CD4-positive, alpha-beta memory T cell (primary cell): Measurements from ENCODE around the gene NUDT19. TPM values are rescaled to one million over a fixed set of nuclear protein-coding genes. Genes with fewer than 3 reads are reported as not detected.

Experiments used
- CTCF ChIA-PET: fragments of 350-600 bp; sonication (Branson Sonifier 250); formaldehyde crosslinking; loops from one replicate; lab custom pipeline; 2021; ENCODE audit warnings: inconsistent platforms; ENCODE audit not compliant: partially characterized antibody; lab: Charles Lee
- POLR2A ChIA-PET: fragments of 350-600 bp; sonication (Branson Sonifier 250); formaldehyde crosslinking; loops from one replicate; lab custom pipeline; 2021; ENCODE audit not compliant: partially characterized antibody; lab: Charles Lee
- DNase-seq, 5 donors: peaks; one replicate each; pipeline versions ENCODE4 v3.0.0 to v3.0.0-alpha.2; 2020 to 2022; ENCODE audit warnings: mixed read lengths in 1 of 5
- H3K27ac ChIP-seq: one replicate; pipeline ENCODE4 v1.7.0; 2013; ENCODE audit warnings: low read depth, low read length
- H3K27me3 ChIP-seq: 2 replicates; pipeline ENCODE4 v1.7.0; 2013; ENCODE audit warnings: mild to moderate bottlenecking, low read length, moderate library complexity; ENCODE audit not compliant: insufficient read depth
- H3K36me3 ChIP-seq: 2 replicates; pipeline ENCODE4 v1.7.0; 2013; ENCODE audit warnings: mild to moderate bottlenecking, low read length, moderate library complexity; ENCODE audit not compliant: insufficient read depth
- H3K4me1 ChIP-seq: 2 replicates; pipeline ENCODE4 v1.7.0; 2013; ENCODE audit warnings: mild to moderate bottlenecking, low read length, moderate library complexity; ENCODE audit not compliant: insufficient read depth
- H3K4me3 ChIP-seq, 2 donors: one replicate each; pipeline ENCODE4 v1.7.0; 2013; ENCODE audit warnings: low read length in 2 of 2, mild to moderate bottlenecking in 1 of 2
- H3K9me3 ChIP-seq, 2 donors: one replicate each; pipeline ENCODE4 v1.7.0; 2013; ENCODE audit warnings: low read length in 2 of 2, control low read depth in 1 of 2; ENCODE audit not compliant: control insufficient read depth in 1 of 2
- H3K27ac Mint-ChIP-seq, 7 donors: one replicate each; pipeline ENCODE4 v1.8.0; 2020 to 2021; ENCODE audit warnings: mixed read lengths in 7 of 7, mild to moderate bottlenecking in 6 of 7, inconsistent platforms in 3 of 7, moderate library complexity in 3 of 7
- H3K27me3 Mint-ChIP-seq, 2 donors: one replicate each; pipeline ENCODE4 v1.8.0; 2020 to 2021; ENCODE audit warnings: mixed read lengths in 2 of 2
- H3K36me3 Mint-ChIP-seq, 2 donors: one replicate each; pipeline ENCODE4 v1.8.0; 2020 to 2021; ENCODE audit warnings: mixed read lengths in 2 of 2, inconsistent platforms in 1 of 2, mild to moderate bottlenecking in 1 of 2
- H3K4me1 Mint-ChIP-seq, 4 donors: one replicate each; pipeline ENCODE4 v1.8.0; 2020 to 2021; ENCODE audit warnings: mixed read lengths in 4 of 4, mild to moderate bottlenecking in 1 of 4
- H3K4me3 Mint-ChIP-seq, 8 donors: one replicate each; pipeline ENCODE4 v1.8.0; 2020 to 2021; ENCODE audit warnings: mixed read lengths in 8 of 8, mild to moderate bottlenecking in 7 of 8, moderate library complexity in 6 of 8, inconsistent platforms in 3 of 8
- H3K9me3 Mint-ChIP-seq, 8 donors: one replicate each; pipeline ENCODE4 v1.8.0; 2020 to 2021; ENCODE audit warnings: mixed read lengths in 8 of 8, mild to moderate bottlenecking in 5 of 8, inconsistent platforms in 3 of 8, moderate library complexity in 1 of 8
- intact Hi-C: fragments of 100-400 bp; cut with micrococcal nuclease; formaldehyde crosslinking; loops from one replicate; pipeline ENCODE4 v1.15.1; 2023
- polyA plus RNA-seq, 2 donors: library from polyadenylated mRNA; unstranded; fragments of 300-500 nt; fragmentation: Illumina TruSeq; gene quantifications; one replicate each; pipeline ENCODE4 v1.2.3, GENCODE V29; 2021
- total RNA-seq, 2 experiments: library from RNA; stranded (reverse); gene quantifications; one replicate each; pipeline ENCODE4 v1.2.3, GENCODE V29; 2021

NUDT19 gene
- total and polyA plus RNA-seq, 4 experiments from 2014 or later: 2.0 to 10.6 (median 8.0) TPM

- Mint-ChIP-seq H3K27me3 (peaks cover 6 to 7% of the 10 kb centered on the region in 2 donors), H3K4me3 (peak overlapping the region; percentile 86 to 98 (median 96)), H3K27ac (peak overlapping the region; percentile 62 to 95 (median 91)), H3K9me3 (no peaks in the 10 kb centered on the region), H3K4me1 (peaks cover 28 to 60% (median 42%) of the 10 kb centered on the region in 4 donors), H3K36me3 (peaks cover 0 to 11% of the 10 kb centered on the region in 2 donors)
- ChIA-PET CTCF (interaction anchor here (0.7 to 0.9 kb wide), 3 partner anchors 17 to 129 kb away, joined by 3 to 4 read pairs (median 3); partner anchors contain the start of gene NUDT19), POLR2A (interaction anchor here (0.9 to 6.2 kb wide), 9 partner anchors 9 to 297 kb away, joined by 3 to 73 read pairs (median 6); partner anchors contain the start of genes CEP89, FAAP24, NUDT19 and PDCD5)
- intact Hi-C loops: loop anchor here (2.0 kb wide), 3 partner anchors 32 to 502 kb away; partner anchors contain the start of gene GPATCH1
- H3K36me3 ChIP-seq: no peaks in the 10 kb centered on the region
- peak overlapping the region; percentile 68 for H3K27ac ChIP-seq
- peaks cover 52% of the 10 kb centered on the region for H3K4me1 ChIP-seq
- peak overlapping the region; percentile 75 to 78 for H3K4me3 ChIP-seq
- peak in 1 of 5 donors; percentile 50 for DNase-seq
- H3K27me3 ChIP-seq: no peaks in the 10 kb centered on the region
- no peaks in the 10 kb centered on the region for H3K9me3 ChIP-seq
Measured at GRCh38 chr19:32674153-32674930, 17.3 kb upstream of the NUDT19 start.

- Mint-ChIP-seq H3K27ac (peak within 1 kb of the TSS; percentile 77 to 95 (median 91)), H3K36me3 (peaks cover 0 to 11% of the 10 kb centered on the region in 2 donors), H3K27me3 (peaks cover 6 to 7% of the 10 kb centered on the region in 2 donors), H3K9me3 (no peaks in the 10 kb centered on the region), H3K4me1 (peaks cover 22 to 52% (median 35%) of the 10 kb centered on the region in 4 donors), H3K4me3 (peak within 1 kb of the TSS; percentile 91 to 98 (median 96))
- DNase-seq: peak; percentile 97 to 99 (median 98)
- H3K9me3 ChIP-seq: no peaks in the 10 kb centered on the region
- no peaks in the 10 kb centered on the region for H3K36me3 ChIP-seq
- H3K4me1 ChIP-seq: peaks cover 45% of the 10 kb centered on the region
- H3K4me3 ChIP-seq: peak within 1 kb of the TSS; percentile 75 to 81
- ChIA-PET POLR2A (interaction anchor here (0.9 to 6.2 kb wide), 10 partner anchors 10 to 296 kb away, joined by 3 to 73 read pairs (median 6); partner anchors contain the start of genes CEP89, FAAP24, NUDT19 and PDCD5), CTCF (interaction anchor here (0.7 to 1.8 kb wide), 4 partner anchors 16 to 147 kb away, joined by 3 to 5 read pairs (median 4); partner anchors contain the start of gene NUDT19)
- H3K27ac ChIP-seq: peak within 1 kb of the TSS; percentile 68
- intact Hi-C loops: loop anchor here (1.0 to 2.0 kb wide), 8 partner anchors 16 to 502 kb away; partner anchors contain the start of genes DPY19L3, FAAP24, GPATCH1 and NUDT19
- no peaks in the 10 kb centered on the region for H3K27me3 ChIP-seq
Measured at GRCh38 chr19:32674931-32675719, 16.5 kb upstream of the NUDT19 start, which contains the start of gene ANKRD27. Gene ANKRD27 (minus strand): TSS chr19:32675180. CDS start chr19:32659015, 16,165 bp downstream.

- Histone ChIP-seq H3K4me1 (peaks cover 43% of the 10 kb centered on the region), H3K27ac (peak within 1 kb of the TSS; percentile 68), H3K9me3 (no peaks in the 10 kb centered on the region), H3K4me3 (peak within 1 kb of the TSS; percentile 75 to 81), H3K36me3 (no peaks in the 10 kb centered on the region), H3K27me3 (no peaks in the 10 kb centered on the region)
- peaks cover 6 to 7% of the 10 kb centered on the region in 2 donors for H3K27me3 Mint-ChIP-seq
- CTCF ChIA-PET: interaction anchor here (0.9 to 1.8 kb wide), 5 partner anchors 15 to 146 kb away, joined by 3 to 5 read pairs (median 3); no protein-coding TSS in a partner anchor
- intact Hi-C loops: loop anchor here (1.0 to 2.0 kb wide), 8 partner anchors 16 to 501 kb away; partner anchors contain the start of genes DPY19L3, FAAP24, GPATCH1 and NUDT19
- H3K27ac Mint-ChIP-seq: peak within 1 kb of the TSS; percentile 77 to 88 (median 87)
- peaks cover 20 to 49% (median 32%) of the 10 kb centered on the region in 4 donors for H3K4me1 Mint-ChIP-seq
- peaks cover 0 to 11% of the 10 kb centered on the region in 2 donors for H3K36me3 Mint-ChIP-seq
- POLR2A ChIA-PET: interaction anchor here (0.9 to 6.2 kb wide), 10 partner anchors 11 to 296 kb away, joined by 3 to 73 read pairs (median 6); partner anchors contain the start of genes CEP89, FAAP24, NUDT19 and PDCD5
- no peaks in the 10 kb centered on the region for H3K9me3 Mint-ChIP-seq
- DNase-seq: peak; percentile 56 to 73 (median 61)
- H3K4me3 Mint-ChIP-seq: peak within 1 kb of the TSS; percentile 88 to 96 (median 92)
Measured at GRCh38 chr19:32675720-32676185, 15.9 kb upstream of the NUDT19 start, which contains the start of gene RGS9BP. Gene RGS9BP (plus strand): TSS chr19:32675848. CDS start chr19:32676264, 416 bp downstream.

GRCh38 chr19:32676186-32676894 is 15.3 kb upstream of the NUDT19 start:
- Mint-ChIP-seq H3K27me3 (peaks cover 6 to 7% of the 10 kb centered on the region in 2 donors), H3K4me3 (peak overlapping the region in 7 of 8 donors; percentile 88 to 95 (median 92)), H3K27ac (no peak overlapping the region), H3K9me3 (no peaks in the 10 kb centered on the region), H3K36me3 (peaks cover 0 to 11% of the 10 kb centered on the region in 2 donors), H3K4me1 (peaks cover 20 to 44% (median 29%) of the 10 kb centered on the region in 4 donors)
- DNase-seq: peak; percentile 18 to 44 (median 40)
- Histone ChIP-seq H3K27ac (peak overlapping the region; percentile 64), H3K9me3 (no peaks in the 10 kb centered on the region), H3K36me3 (no peaks in the 10 kb centered on the region), H3K4me3 (peak overlapping the region in 1 of 2 donors; percentile 75), H3K27me3 (no peaks in the 10 kb centered on the region), H3K4me1 (peaks cover 38% of the 10 kb centered on the region)
- POLR2A ChIA-PET: interaction anchor here (1.0 to 6.2 kb wide), 9 partner anchors 11 to 295 kb away, joined by 3 to 73 read pairs (median 6); partner anchors contain the start of genes CEP89, FAAP24, NUDT19 and PDCD5
- intact Hi-C loops: no loop called here
- CTCF ChIA-PET: interaction anchor here (1.0 to 1.8 kb wide), 3 partner anchors 14 to 74 kb away, joined by 3 to 5 read pairs (median 4); no protein-coding TSS in a partner anchor

- no peak for DNase-seq
- intact Hi-C loops: no loop called here
- no peaks in the 10 kb centered on the region for H3K9me3 Mint-ChIP-seq
- CTCF ChIA-PET: interaction anchor here (1.1 to 1.8 kb wide), 2 partner anchors 20 to 75 kb away, joined by 4 to 5 read pairs; no protein-coding TSS in a partner anchor
- H3K9me3 ChIP-seq: no peaks in the 10 kb centered on the region
- H3K4me1 Mint-ChIP-seq: peaks cover 17 to 38% (median 24%) of the 10 kb centered on the region in 4 donors
- peaks cover 34% of the 10 kb centered on the region for H3K4me1 ChIP-seq
- peak overlapping the region; percentile 57 to 84 (median 72) for H3K4me3 Mint-ChIP-seq
- H3K36me3 Mint-ChIP-seq: peaks cover 0 to 11% of the 10 kb centered on the region in 2 donors
- no peaks in the 10 kb centered on the region for H3K36me3 ChIP-seq
- peaks cover 6 to 7% of the 10 kb centered on the region in 2 donors for H3K27me3 Mint-ChIP-seq
- H3K27ac Mint-ChIP-seq: peak overlapping the region in 2 of 7 donors; percentile 48 to 74
- H3K4me3 ChIP-seq: no peak overlapping the region
- no peaks in the 10 kb centered on the region for H3K27me3 ChIP-seq
- no peak overlapping the region for H3K27ac ChIP-seq
- POLR2A ChIA-PET: interaction anchor here (1.0 to 6.2 kb wide), 3 partner anchors 14 to 96 kb away, joined by 4 to 73 read pairs (median 14); partner anchors contain the start of genes NUDT19 and PDCD5
Measured at GRCh38 chr19:32676895-32677359, 14.7 kb upstream of the NUDT19 start.
